Heart right ventricle (tissue), 16 donors: ENCODE data around the gene CAV3. TPM values are rescaled to one million over a fixed set of nuclear protein-coding genes. Genes with fewer than 3 reads are reported as not detected.

ENCODE experiments used
- ATAC-seq, 8 donors: fragments of 200-7000 bp; cut with Tn5 transposase; one replicate each; pipeline ENCODE4 v1.9.1; 2020; ENCODE audit warnings: mild to moderate bottlenecking in 8 of 8, moderate library complexity in 8 of 8, moderate number of reproducible peaks in 1 of 8
- DNase-seq, 2 donors: peaks; one replicate each; pipeline ENCODE4 v3.0.0-alpha.2; 2020
- H3K27ac ChIP-seq, 10 donors: fragments of 200-600 bp; sonication (generic) in 2 of 10; one replicate each; pipeline versions ENCODE4 v1.5.0 to v1.8.0; 2020 to 2022; ENCODE audit warnings: mild to moderate bottlenecking in 3 of 10
- H3K27me3 ChIP-seq, 7 donors: fragments of 200-600 bp; one replicate each; pipeline ENCODE4 v1.8.0; 2021 to 2022; ENCODE audit warnings: mild to moderate bottlenecking in 2 of 7
- H3K36me3 ChIP-seq, 9 donors: fragments of 200-600 bp; sonication (generic) in 1 of 9; one replicate each; pipeline versions ENCODE4 v1.5.0 to v1.8.0; 2020 to 2022; ENCODE audit warnings: mild to moderate bottlenecking in 2 of 9
- H3K4me1 ChIP-seq, 9 donors: fragments of 200-600 bp; sonication (generic) in 1 of 9; one replicate each; pipeline versions ENCODE4 v1.5.0 to v1.8.0; 2020 to 2022; ENCODE audit warnings: mild to moderate bottlenecking in 4 of 9
- H3K4me3 ChIP-seq, 10 donors: fragments of 200-600 bp; sonication (generic) in 2 of 10; one replicate each; pipeline versions ENCODE4 v1.5.0 to v1.8.0; 2020 to 2022; ENCODE audit warnings: mild to moderate bottlenecking in 7 of 10, moderate library complexity in 2 of 10
- H3K9me3 ChIP-seq, 11 donors: fragments of 200-600 bp in 10 of 11; sonication (generic) in 2 of 11; one replicate each; pipeline versions ENCODE4 v1.5.0 to v1.8.0; 2013 to 2022; ENCODE audit warnings: mild to moderate bottlenecking in 2 of 11, control low read depth in 1 of 11, moderate library complexity in 1 of 11
- WGBS, 2 donors: extraction: QIAGEN DNeasy Blood & Tissue Kit; methylation state at CpG; one replicate each; pipeline ENCODE4 v1.1.7; 2013; ENCODE audit warnings: inconsistent platforms in 1 of 2; 5-methylcytosine and 5-hydroxymethylcytosine counted together
- intact Hi-C, 10 donors: fragments of 100-400 bp; cut with DNase I; formaldehyde crosslinking; loops; one replicate each; pipeline versions ENCODE4 v1.11.1 to v1.14.2; 2022
- polyA plus RNA-seq, 2 donors: library from polyadenylated mRNA; stranded (reverse); fragments of 200-250 nt; gene quantifications; one replicate each; pipeline ENCODE4 v1.2.3, GENCODE V29; 2013
- total RNA-seq, 10 donors: library from RNA; stranded (reverse); fragmentation: NEBNext Ultra II Directional in 3 of 10; extraction: Animal tissue kit (Norgen Biotek cat#: 25700) in 3 of 10; gene quantifications; one replicate each; pipeline versions ENCODE4 v1.2.1 to v1.2.4, GENCODE V29; 2021 to 2023
- TF ChIP-seq, protein P1 (sequence below), 9 donors: fragments of 200-600 bp; sonication (generic) in 2 of 9; IDR thresholded peaks; one replicate each; pipeline versions ENCODE4 v1.5.0 to v1.8.0; 2021 to 2022; ENCODE audit warnings: antibody characterized with exemption in 9 of 9, mild to moderate bottlenecking in 5 of 9, moderate library complexity in 1 of 9
- donor health status: Arrhythmogenic right ventricular cardiomyopathy.
- donor health status: ischemic (EF 13 %, LVEDD 7.1; RV severe dilation, severe dysfunction).
- donor health status: healthy with polysubstance abuse.
- donor health status: DM: no; HTN: yes; CAD: no.
- donor health status: DM: no; HTN: no; CAD: no.
- donor health status: ischemic (EF 25% LVEDD 6.9; RV normal size, moderate dysfunction).
- donor health status: ischemic (EF 25% LVEDD 5.7; RV mildly dilated, moderate dysfunction).
- donor health status: healthy.
- donor health status: DM: yes; HTN: yes; CAD: no.
- donor health status: Ischemic cardiomyopathy.
- donor health status: ischemic (EF 35%, LVEDD 5.7; RV mildly dilated, moderate dysfunction).
- donor health status: nonischemic (EF 11% LVEDD 7.7; RV severe dilation, severe dysfunction).
- donor health status: DM: yes; HTN: yes; CAD: no.
- donor health status: PGD.
- donor health status: ischemic (EF 29% LVEDD 5.4; RV normal size, mild dysfunction).
- donor health status: nonischemic (EF 23%, LVEDD 6.1; RV moderate dilation, normal function).

Gene CAV3
- total and polyA plus RNA-seq, 12 donors = 16.8 to 32.4 (median 23.9) TPM

DNA sequence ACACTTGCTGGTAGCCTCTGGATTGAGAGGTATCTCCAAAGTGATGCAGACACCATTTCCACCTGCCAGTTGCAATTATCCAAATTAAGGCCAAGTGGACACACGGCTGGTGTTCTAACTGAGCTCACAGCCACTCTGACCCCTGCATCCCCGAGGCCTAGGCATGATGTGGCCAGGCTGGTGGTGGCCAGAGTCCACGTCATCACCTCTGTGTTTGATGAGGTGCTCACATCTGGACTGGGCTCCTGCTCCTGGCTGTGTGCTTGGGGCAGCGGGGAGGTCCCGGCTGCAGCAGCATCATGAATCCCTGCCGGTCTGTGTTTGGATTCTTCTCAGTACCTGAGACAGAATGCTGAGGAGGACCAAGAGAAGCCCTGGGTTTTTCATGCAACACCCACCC lies 30.9 kb downstream of the CAV3 start:
- Histone ChIP-seq H3K4me3 (no peak overlapping the region), H3K9me3 (no peaks in the 10 kb centered on the region), H3K27me3 (peaks cover 3 to 32% (median 28%) of the 10 kb centered on the region in 7 donors), H3K36me3 (no peaks in the 10 kb centered on the region), H3K27ac (no peak overlapping the region), H3K4me1 (peaks cover 0 to 20% (median 17%) of the 10 kb centered on the region in 9 donors)
- intact Hi-C loops = loop anchor here in 2 of 10 donors (10.0 kb wide), 1 partner anchor 100 kb away; no protein-coding TSS in a partner anchor
- DNase-seq (no peak), ATAC-seq (no peak)
- 89 to 95% methylated on average over 6 of the region's 6 CpGs for WGBS, 2 donors
- TF ChIP-seq, protein P1, sequence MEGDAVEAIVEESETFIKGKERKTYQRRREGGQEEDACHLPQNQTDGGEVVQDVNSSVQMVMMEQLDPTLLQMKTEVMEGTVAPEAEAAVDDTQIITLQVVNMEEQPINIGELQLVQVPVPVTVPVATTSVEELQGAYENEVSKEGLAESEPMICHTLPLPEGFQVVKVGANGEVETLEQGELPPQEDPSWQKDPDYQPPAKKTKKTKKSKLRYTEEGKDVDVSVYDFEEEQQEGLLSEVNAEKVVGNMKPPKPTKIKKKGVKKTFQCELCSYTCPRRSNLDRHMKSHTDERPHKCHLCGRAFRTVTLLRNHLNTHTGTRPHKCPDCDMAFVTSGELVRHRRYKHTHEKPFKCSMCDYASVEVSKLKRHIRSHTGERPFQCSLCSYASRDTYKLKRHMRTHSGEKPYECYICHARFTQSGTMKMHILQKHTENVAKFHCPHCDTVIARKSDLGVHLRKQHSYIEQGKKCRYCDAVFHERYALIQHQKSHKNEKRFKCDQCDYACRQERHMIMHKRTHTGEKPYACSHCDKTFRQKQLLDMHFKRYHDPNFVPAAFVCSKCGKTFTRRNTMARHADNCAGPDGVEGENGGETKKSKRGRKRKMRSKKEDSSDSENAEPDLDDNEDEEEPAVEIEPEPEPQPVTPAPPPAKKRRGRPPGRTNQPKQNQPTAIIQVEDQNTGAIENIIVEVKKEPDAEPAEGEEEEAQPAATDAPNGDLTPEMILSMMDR (IDR thresholded peaks at IDR 0.05) = no peak

DNA sequence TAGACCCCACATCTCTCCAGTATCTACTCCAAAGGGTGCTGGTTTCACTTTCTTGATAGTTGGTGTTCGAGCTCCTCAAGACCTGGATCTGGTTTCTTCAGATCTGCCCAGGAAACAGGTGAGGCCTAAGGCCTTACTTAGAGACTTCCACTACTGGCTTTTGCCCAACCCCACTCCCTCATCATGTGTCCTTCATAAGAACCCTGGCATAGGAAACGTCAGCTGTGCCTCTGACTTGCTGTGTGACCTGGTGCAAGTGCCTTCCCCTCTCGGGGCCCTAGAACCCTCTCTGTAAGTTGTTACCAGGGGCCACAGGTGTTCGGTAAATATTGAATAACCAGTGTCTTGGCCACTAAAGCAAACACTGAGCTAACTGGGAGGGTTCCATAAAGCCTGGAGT lies 31.9 kb downstream of the CAV3 start:
- 60 to 80% methylated on average over 4 of the region's 4 CpGs for WGBS, 2 donors
- H3K36me3 ChIP-seq = no peaks in the 10 kb centered on the region
- no peaks in the 10 kb centered on the region for H3K9me3 ChIP-seq
- ATAC-seq (no peak), DNase-seq (no peak)
- TF ChIP-seq, protein P1 (IDR thresholded peaks at IDR 0.05) = no peak
- peaks cover 0 to 23% (median 18%) of the 10 kb centered on the region in 9 donors for H3K4me1 ChIP-seq
- no peak overlapping the region for H3K27ac ChIP-seq
- intact Hi-C loops = loop anchor here in 6 of 10 donors (5.0 to 10.0 kb wide), 2 partner anchors 101 to 103 kb away; no protein-coding TSS in a partner anchor
- H3K4me3 ChIP-seq = no peak overlapping the region
- peaks cover 3 to 42% (median 32%) of the 10 kb centered on the region in 7 donors for H3K27me3 ChIP-seq

DNA sequence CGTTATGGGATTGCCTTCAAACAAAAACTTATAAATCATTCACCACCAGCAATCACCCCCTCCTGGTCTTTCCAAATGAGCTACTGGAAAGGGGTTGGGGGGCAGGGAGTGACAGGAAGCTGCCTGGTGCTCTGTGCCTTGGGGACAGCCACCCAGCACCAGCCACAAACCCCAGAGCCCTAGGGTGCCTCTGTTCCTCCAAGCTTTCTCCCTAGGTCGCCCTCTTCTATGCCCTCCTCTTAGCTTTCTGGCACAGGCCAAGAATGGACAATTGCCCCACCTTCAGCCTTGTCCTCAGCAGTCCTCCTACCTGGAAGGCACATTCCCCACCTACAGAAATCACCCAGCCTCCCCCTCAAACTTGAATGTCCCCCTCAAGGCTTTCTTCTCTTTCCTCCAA lies 32.5 kb downstream of the CAV3 start:
- H3K4me1 ChIP-seq = peaks cover 0 to 23% (median 18%) of the 10 kb centered on the region in 9 donors
- intact Hi-C loops = loop anchor here in 6 of 10 donors (5.0 to 10.0 kb wide), 2 partner anchors 101 to 104 kb away; no protein-coding TSS in a partner anchor
- peaks cover 3 to 46% (median 33%) of the 10 kb centered on the region in 7 donors for H3K27me3 ChIP-seq
- ATAC-seq = no peak
- no peaks in the 10 kb centered on the region for H3K36me3 ChIP-seq
- no peaks in the 10 kb centered on the region for H3K9me3 ChIP-seq
- no peak overlapping the region for H3K27ac ChIP-seq
- TF ChIP-seq, protein P1 (IDR thresholded peaks at IDR 0.05) = no peak
- 93 to 94% methylated on average over 2 of the region's 2 CpGs for WGBS, 2 donors
- no peak for DNase-seq
- no peak overlapping the region for H3K4me3 ChIP-seq

DNA sequence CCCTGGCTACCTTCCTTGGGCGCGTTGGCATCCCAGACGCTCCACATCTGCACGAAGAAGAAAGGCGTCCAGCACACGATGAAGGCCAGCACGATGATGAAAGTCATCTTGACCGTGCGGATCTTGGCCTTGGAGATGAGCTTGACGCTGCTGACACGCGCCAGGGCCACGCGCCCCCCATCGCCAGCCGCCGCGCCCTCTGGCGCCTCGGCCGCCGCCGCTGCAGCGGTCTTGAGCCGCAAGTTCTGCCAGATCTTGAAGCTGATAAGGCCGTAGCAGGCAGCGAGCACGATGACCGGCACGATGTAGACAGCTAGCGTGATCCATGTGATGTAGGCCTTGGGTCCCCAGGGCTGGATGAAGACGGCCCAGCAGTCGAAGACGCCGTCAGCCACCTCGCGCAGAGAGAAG lies 33.7 kb downstream of the CAV3 start:
- peaks cover 3 to 56% (median 37%) of the 10 kb centered on the region in 7 donors for H3K27me3 ChIP-seq
- ATAC-seq (no peak), DNase-seq (no peak)
- H3K4me3 ChIP-seq = peak overlapping the region in 5 of 10 donors; percentile 9 to 54 (median 35)
- WGBS, 2 donors = 44 to 53% methylated on average over 37 of the region's 37 CpGs
- H3K36me3 ChIP-seq = no peaks in the 10 kb centered on the region
- no peak overlapping the region for H3K27ac ChIP-seq
- intact Hi-C loops = loop anchor here in 6 of 10 donors (5.0 to 10.0 kb wide), 2 partner anchors 102 to 105 kb away; no protein-coding TSS in a partner anchor
- no peaks in the 10 kb centered on the region for H3K9me3 ChIP-seq
- peaks cover 0 to 23% (median 18%) of the 10 kb centered on the region in 9 donors for H3K4me1 ChIP-seq
- TF ChIP-seq, protein P1 (IDR thresholded peaks at IDR 0.05) = no peak
